ENCODE data around the gene ISG20L2.

The ISG20L2 gene

GRCh38 chr1:156705918-156706656, 22.5 kb downstream of the ISG20L2 start:
- DNase-seq: peak; percentile 30 to 50

DNA sequence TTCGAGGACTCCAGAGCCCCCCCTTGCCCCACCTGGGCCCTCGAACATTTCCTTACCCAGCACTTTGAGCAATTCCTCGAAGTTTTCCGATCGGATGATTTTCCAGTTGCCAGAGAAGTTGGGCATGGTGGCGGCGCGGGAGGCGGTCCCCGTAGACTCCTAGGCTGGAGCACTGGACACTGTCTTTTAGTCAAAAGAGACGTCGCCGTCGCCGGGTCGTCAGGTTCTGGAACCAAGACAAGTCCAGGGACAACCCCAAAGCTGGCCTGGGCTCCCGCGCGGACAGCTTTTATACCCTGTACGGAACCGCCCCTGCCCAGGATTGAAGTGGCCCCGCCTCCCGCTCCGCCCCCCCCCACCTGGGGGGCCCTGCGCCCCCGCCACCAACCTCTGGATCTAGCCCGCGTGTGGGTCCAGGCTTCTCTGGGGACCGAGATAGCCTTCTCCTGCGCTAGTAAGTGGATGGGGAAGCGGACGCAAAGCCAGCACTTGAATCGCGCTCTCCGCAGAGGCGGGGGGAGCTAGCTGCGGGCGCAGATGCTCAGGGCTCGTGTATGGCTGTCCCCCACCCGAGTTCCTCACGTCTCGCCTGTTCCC, 23.1 kb downstream of the ISG20L2 start, which contains the start of gene CRABP2:
Gene CRABP2 (minus strand): TSS at position 263 of the 597 bp plus-strand sequence. CDS start 137 bp downstream, at position 126.
- no peak for DNase-seq

GRCh38 chr1:156704930-156705320, 23.6 kb downstream of the ISG20L2 start:
- DNase-seq: peak in 1 of 2 experiments; percentile 14

DNA sequence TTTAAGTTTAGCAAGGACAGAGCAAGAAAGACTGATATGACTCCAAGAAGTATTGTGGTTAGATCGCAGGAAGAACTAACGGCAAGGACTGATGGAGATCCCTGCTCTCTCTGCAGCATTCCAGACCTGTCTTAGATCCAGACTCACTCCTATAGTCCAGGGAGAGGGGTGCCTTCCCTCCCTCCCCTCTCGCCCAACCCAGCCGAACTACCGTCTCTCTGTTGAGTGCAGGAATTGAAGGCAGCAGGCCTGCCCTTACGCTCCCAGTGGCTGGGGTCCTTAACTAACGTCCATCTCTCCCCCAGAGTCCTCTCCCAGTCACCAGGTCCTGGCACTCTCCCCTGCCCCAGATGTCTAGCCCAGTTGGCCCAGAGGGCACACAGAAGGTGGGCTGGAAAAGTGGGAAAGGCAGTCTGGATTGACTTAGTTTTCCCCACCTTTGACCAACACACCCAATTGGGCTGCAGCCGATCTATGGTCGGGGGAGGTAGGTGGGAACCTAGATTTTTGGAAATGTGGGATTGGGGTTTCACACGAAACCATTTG, 24.3 kb downstream of the ISG20L2 start:
- no peak for DNase-seq

DNA sequence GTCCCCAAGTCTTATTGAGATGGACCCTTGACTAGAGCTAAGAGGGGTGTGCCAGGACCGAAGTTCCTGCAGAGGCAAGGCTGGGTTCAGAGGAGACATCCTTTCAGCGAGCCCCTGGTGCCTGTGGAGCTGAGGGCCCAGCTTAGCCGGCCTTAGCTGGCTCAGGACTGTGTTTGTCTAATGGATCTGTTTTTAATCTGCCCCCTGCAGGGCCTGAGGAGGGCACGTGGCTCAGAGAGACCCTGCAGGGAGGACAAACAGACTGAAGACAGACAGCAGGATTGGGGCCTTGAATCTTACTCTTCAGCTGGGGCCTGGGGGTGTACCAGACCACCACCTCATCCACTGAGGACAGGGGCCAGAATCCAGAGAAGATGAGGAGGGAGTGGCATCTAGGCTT, 24.8 kb downstream of the ISG20L2 start:
- no peak for DNase-seq

DNA sequence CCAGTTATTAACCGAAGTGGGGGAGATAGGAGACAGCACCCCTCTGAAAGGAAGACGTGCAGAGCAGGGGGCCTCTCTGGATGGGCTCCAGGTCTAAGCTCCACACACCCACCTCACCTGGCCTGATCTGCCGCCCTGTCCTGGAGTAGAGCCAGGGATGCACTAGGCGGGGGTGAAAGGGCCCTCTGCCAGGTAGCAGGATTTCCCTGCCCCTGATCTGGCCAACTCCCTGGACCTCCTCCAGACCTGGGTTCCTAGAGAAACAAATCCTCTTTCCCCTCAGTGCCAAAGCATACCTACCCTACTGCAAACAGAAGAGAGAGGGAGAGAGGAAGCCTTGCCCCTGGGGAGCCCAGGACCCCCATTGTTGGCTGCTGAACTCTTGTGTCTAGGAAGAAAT, 25.2 kb downstream of the ISG20L2 start:
- no peak for DNase-seq

DNA sequence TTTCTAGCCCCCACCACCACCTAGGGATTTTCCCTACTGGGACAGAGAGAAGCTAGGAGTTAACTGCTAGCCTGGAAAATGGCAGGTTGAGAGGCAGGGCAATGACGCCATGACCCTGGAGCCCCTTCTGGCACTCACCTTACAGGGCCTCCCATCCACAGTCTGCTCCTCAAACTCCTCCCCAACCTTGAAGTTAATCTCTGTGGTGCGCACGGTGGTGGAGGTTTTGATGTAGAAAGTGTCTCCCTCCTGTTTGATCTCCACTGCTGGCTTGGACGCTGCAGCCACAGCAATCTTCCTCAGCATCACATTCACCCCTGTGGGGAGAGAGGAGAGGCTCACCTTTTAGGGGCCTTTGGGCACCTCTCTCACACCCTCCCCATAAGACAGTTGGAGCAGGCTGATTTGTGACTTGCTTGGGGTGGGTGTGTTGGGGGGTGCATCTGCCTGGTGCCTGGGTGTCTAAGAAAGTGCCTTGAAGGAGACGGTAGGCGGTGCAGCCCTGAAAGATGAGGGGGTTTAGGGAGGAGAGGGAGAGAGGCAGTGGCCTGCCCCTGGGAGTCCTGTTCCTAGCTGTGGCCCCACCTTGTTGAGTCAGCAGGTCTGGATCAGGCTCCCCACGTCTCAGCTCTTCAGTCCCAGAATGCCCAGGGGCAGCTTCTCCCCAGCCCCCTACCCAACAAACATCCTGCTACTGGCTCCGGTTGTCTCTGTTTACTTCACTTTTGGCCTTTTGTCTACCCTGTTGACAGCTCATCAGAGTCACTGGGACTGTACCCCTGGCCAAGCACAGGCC, 27.6 kb downstream of the ISG20L2 start:
- DNase-seq: no peak

DNA sequence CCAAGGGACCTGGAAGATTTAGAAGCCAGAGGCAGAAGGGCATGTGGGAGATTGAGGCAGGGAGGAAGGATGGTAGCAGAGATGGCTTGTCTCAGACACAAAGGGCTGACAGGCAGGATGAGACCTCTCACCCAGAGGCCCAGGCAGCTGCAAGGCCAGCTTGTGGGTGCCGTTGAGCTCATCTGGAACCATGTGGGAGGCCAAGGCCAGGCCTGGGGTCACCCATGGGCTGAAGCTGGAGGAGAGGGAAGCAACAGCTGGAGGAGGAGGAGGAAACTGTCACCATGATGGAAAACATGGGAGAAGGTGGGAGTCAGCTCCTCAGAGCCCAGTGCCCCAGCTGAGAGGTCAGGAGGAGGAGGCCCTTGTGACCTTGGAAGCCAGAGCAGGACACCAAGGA, 29.6 kb downstream of the ISG20L2 start:
- no peak for DNase-seq

GRCh38 chr1:156697481-156697880, 31.1 kb downstream of the ISG20L2 start:
- DNase-seq: no peak

GRCh38 chr1:156696755-156697154, 31.8 kb downstream of the ISG20L2 start:
- no peak for DNase-seq

DNA sequence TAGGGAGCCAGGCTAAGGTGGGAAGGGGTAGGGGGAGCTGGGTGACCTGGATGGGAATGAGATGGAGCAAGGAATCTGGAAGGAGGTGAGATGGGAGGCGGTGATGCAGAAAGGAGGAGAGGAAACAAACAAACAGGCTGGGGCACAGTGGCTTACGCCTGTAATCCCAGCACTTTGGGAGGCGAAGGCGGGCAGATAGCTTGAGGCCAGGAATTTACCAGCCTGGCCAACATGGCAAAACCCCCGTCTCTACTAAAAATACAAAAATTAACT, 33.9 kb downstream of the ISG20L2 start:
- no peak for DNase-seq

DNA sequence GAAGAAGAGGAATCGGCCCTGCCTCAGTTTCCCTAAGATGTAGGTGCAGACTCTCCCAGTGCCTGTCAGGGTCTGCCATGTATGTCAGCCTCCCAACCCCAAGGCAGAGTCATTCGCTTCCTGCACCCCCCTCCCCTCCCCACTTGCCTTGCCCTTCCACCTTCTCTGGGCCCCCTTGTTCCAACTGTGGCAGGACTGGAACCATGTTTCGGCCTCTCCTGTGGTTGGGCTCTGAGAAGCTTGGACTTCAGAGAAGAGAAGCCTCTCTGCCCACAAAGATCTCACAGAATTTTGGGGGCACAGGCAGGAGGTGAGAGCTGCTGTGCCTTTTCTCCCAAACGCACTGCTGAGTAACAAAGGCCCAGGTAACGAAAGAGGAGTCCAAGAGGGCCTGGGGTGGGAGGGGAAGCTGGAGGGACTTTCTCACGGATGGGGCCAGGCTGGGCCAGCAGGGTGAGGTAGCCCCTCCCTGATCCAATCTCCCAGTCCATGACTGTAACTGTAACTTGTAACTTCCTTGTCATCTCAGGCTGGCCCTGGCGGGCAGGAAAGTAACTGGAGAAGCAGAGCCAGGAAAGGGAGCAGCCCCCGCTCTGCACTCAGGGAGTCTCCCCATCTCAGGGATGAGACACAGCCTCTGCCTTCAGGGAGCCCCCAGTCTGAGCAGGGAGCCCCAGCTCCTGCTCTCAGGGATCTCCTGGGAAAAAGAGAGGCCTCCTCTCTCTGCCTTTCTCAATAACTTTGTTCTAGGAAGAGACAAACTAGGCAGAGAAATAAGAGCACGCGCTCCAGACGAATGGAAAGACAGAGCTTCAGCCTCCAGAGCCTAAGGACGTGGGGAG, 34.5 kb downstream of the ISG20L2 start:
- DNase-seq: no peak

- peak in 1 of 2 experiments; percentile 23 for DNase-seq
Measured at GRCh38 chr1:156692925-156693847, 35.4 kb downstream of the ISG20L2 start.

GRCh38 chr1:156692441-156692924, 36.1 kb downstream of the ISG20L2 start:
- no peak for DNase-seq

- no peak for DNase-seq
Measured at GRCh38 chr1:156691665-156692440, 36.7 kb downstream of the ISG20L2 start.

GRCh38 chr1:156691191-156691590, 37.4 kb downstream of the ISG20L2 start:
- DNase-seq: no peak

DNA sequence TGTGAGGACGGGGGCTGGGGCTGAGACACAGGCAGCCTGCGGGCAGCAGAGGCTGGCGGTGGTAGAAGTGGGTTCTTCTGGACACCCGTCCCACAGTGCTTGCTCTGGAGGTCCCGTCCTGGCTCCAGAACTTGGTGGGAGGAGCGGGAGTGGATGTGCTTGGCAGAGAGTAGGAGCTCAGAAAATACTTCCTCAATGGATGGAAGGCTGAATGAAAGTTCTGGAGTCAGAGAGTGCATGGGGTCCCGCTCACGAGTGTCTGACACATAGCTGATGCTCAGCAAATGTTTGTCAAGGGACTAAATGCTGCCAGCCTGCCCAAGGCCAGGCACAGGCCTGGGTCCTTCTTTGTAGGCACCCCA, 37.9 kb downstream of the ISG20L2 start:
- DNase-seq: no peak

GRCh38 chr1:156689953-156690674, 38.5 kb downstream of the ISG20L2 start:
- no peak for DNase-seq

GRCh38 chr1:156689035-156689952, 39.3 kb downstream of the ISG20L2 start:
- DNase-seq: peak; percentile 90 to 92
